Large intestine (tissue), 3 donors: Measurements from ENCODE around the gene INTS7. TPM values are rescaled to one million over a fixed set of nuclear protein-coding genes. Genes with fewer than 3 reads are reported as not detected.

Experiments
- DNase-seq, 2 donors: peaks; one replicate each; pipeline versions ENCODE4 v3.0.0 to v3.0.0-alpha.2; 2013
- H3K27ac ChIP-seq: one replicate; pipeline ENCODE4 v1.5.1; 2013; ENCODE audit warnings: low read length
- H3K27me3 ChIP-seq: 2 replicates; pipeline ENCODE4 v1.6.1; 2013; ENCODE audit warnings: low read length; ENCODE audit not compliant: control insufficient read depth, insufficient read depth
- H3K36me3 ChIP-seq: 2 replicates; pipeline ENCODE4 v1.6.1; 2013; ENCODE audit warnings: low read length; ENCODE audit not compliant: control insufficient read depth, insufficient read depth
- H3K4me1 ChIP-seq: one replicate; pipeline ENCODE4 v1.6.1; 2013; ENCODE audit warnings: low read length; ENCODE audit not compliant: control insufficient read depth, insufficient read depth
- H3K4me3 ChIP-seq: one replicate; pipeline ENCODE4 v1.5.1; 2013; ENCODE audit warnings: low read length
- H3K9me3 ChIP-seq: one replicate; pipeline ENCODE4 v1.6.1; 2013; ENCODE audit warnings: mild to moderate bottlenecking, low read depth, low read length, moderate library complexity; ENCODE audit not compliant: control insufficient read depth
- WGBS: methylation state at CpG from one replicate; pipeline ENCODE4 v1.1.5; 2013; ENCODE audit warnings: low lambda C conversion rate; ENCODE audit not compliant: insufficient coverage; 5-methylcytosine and 5-hydroxymethylcytosine counted together
- polyA plus RNA-seq: library from polyadenylated mRNA; unstranded; fragments of 120-200 nt; gene quantifications from one replicate; pipeline ENCODE4 v1.2.1, GENCODE V29; 2013

The INTS7 gene
- polyA plus RNA-seq, 1 donor, result 16.1 TPM

DNA sequence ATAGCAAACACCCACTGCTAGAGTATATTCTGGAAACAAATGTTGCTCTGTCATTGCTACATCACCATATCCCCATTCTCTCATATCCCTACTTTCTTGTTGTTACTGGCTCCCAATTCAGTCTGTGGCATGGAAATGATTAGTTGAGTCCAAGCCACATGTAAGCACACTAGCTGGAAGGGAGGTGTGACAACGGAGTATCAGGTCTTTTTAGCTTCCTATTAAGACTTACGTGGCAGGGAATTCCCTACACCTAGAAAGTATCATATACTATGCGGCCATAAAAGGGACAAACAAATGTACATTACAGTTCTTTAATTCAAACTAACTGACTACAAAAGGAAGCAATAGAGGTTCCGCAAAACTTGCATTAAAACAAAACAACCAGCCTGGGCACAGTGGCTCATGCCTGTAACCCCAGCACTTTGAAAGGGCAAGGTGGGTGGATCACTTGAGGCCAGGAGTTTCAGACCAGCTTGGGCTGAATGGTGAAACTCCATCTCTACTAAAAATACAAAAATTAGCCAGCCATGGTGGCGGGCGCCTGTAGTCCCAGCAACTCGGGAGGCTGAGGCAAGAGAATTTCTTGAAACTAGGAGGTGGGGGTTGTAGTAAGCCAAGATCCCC is 48.6 kb downstream of the INTS7 start:
- Histone ChIP-seq H3K27me3 (no peaks in the 10 kb centered on the region), H3K9me3 (no peaks in the 10 kb centered on the region), H3K4me1 (peaks cover 6% of the 10 kb centered on the region), H3K36me3 (peaks cover 6% of the 10 kb centered on the region), H3K27ac (no peak overlapping the region), H3K4me3 (no peak overlapping the region)
- DNase-seq, result no peak
- WGBS, result 80% methylated on average over 1 of the region's 7 CpGs

- no CpG with 5 or more reads among the region's 4 CpGs for WGBS
These were observed 49.6 kb downstream of the INTS7 start for GRCh38 chr1:211985556-211986264.

DNA sequence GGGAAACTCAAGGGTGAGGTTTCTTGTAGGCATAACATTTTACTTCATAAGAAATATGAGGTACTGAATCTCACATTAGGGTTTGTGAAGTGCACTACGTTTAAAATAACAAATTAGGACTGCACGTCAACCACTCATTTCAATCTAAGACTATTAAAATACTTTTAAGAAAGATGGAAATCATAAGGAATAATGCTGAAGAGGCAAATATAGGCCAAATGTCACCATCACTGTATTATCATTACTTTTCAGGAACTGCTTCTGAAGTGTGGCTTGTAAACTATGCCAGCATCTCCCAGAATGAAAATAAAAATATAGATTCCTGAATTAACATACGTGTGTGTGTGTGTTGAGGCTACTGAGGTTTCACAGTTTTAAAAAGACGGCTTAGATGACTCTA is 56.8 kb downstream of the INTS7 start:
- Histone ChIP-seq H3K4me1 (no peaks in the 10 kb centered on the region), H3K36me3 (peaks cover 37% of the 10 kb centered on the region), H3K4me3 (no peak overlapping the region), H3K9me3 (no peaks in the 10 kb centered on the region), H3K27ac (no peak overlapping the region), H3K27me3 (no peaks in the 10 kb centered on the region)
- whole genome bisulfite sequencing, result 100% methylated on average over 2 of the region's 4 CpGs
- DNase-seq, result no peak

More at GRCh38 chr1:211985556-211986264, 49.6 kb downstream of the INTS7 start:
- Histone ChIP-seq H3K9me3 (no peaks in the 10 kb centered on the region), H3K4me3 (no peak overlapping the region), H3K27me3 (no peaks in the 10 kb centered on the region), H3K4me1 (peaks cover 6% of the 10 kb centered on the region), H3K36me3 (peaks cover 7% of the 10 kb centered on the region), H3K27ac (peak overlapping the region; percentile 76)
- DNase-seq, result peak; percentile 55 to 82

- no peaks in the 10 kb centered on the region for H3K9me3 ChIP-seq
- 89% methylated on average over 3 of the region's 3 CpGs for WGBS
- H3K27me3 ChIP-seq, result no peaks in the 10 kb centered on the region
- H3K36me3 ChIP-seq, result peaks cover 34% of the 10 kb centered on the region
- no peak for DNase-seq
- no peak overlapping the region for H3K27ac ChIP-seq
- H3K4me1 ChIP-seq, result no peaks in the 10 kb centered on the region
- H3K4me3 ChIP-seq, result no peak overlapping the region
These were observed 60.0 kb downstream of the INTS7 start for GRCh38 chr1:211975152-211975941.

DNA sequence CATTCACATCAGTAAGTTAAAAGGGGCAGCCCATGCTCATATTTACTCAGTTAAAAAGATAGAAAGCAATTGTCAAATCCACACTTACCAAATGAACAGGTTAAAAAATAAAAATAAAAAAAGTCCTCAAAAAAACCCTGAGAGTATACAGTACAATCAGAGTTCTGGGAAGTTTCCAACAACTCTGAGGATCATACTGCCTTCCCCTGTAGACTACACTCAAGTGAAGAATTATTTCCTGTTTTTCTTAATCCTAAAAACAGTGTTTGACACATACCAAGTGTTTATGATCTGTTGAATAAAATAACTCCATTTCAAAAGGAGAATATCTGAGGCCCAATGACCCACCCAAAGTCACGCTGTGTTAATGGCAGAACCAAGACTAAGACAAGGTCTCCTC is 61.8 kb downstream of the INTS7 start:
- Histone ChIP-seq H3K36me3 (peaks cover 18% of the 10 kb centered on the region), H3K4me3 (no peak overlapping the region), H3K27me3 (no peaks in the 10 kb centered on the region), H3K27ac (no peak overlapping the region), H3K4me1 (no peaks in the 10 kb centered on the region), H3K9me3 (no peaks in the 10 kb centered on the region)
- no CpG with 5 or more reads among the region's 1 CpG for WGBS
- no peak for DNase-seq

- Histone ChIP-seq H3K9me3 (no peaks in the 10 kb centered on the region), H3K27me3 (no peaks in the 10 kb centered on the region), H3K27ac (no peak overlapping the region), H3K4me1 (no peaks in the 10 kb centered on the region), H3K36me3 (peaks cover 15% of the 10 kb centered on the region), H3K4me3 (no peak overlapping the region)
- no peak for DNase-seq
- whole genome bisulfite sequencing, result 100% methylated on average over 1 of the region's 4 CpGs
These were observed 67.0 kb downstream of the INTS7 start for GRCh38 chr1:211968200-211968834.

GRCh38 chr1:211967704-211968103 is 67.7 kb downstream of the INTS7 start:
- Histone ChIP-seq H3K27ac (no peak overlapping the region), H3K27me3 (no peaks in the 10 kb centered on the region), H3K4me1 (no peaks in the 10 kb centered on the region), H3K36me3 (peaks cover 15% of the 10 kb centered on the region), H3K9me3 (no peaks in the 10 kb centered on the region), H3K4me3 (no peak overlapping the region)
- no peak for DNase-seq
- WGBS, result no CpG with 5 or more reads among the region's 3 CpGs

DNA sequence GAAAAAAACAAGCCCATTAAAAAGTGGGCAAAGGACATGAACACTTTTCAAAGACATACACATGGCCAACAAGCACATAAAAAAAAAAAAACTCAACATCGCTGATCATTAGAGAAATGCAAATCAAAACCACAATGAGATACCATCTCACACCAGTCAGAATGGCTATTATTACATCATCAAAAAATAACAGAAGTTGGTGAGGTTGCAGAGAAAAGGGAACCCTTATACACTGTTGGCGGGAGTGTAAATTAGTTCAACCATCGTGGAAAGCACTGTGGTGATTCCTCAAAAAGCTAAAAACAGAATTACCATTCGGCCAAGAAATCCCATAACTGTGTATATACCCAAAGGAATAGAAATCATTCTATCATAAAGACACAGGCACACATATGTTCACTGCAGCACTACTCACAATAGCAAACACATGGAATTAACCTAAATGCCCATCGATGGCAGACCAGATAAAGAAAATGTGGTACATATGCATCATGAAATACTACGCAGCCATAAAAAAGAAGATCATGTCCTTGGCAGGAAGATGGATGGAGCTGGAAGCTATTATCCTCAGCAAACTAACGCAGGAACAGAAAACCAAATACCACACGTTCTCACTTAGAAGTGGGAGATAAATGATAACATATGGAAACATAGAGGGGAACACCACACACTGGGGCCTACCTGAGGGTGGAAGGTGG is 70.1 kb downstream of the INTS7 start:
- Histone ChIP-seq H3K27me3 (no peaks in the 10 kb centered on the region), H3K4me3 (no peak overlapping the region), H3K4me1 (no peaks in the 10 kb centered on the region), H3K27ac (no peak overlapping the region), H3K9me3 (no peaks in the 10 kb centered on the region), H3K36me3 (peaks cover 16% of the 10 kb centered on the region)
- WGBS, result 100% methylated on average over 1 of the region's 8 CpGs
- DNase-seq, result no peak

GRCh38 chr1:211959680-211960079 is 75.7 kb downstream of the INTS7 start:
- H3K9me3 ChIP-seq, result no peaks in the 10 kb centered on the region
- H3K4me1 ChIP-seq, result no peaks in the 10 kb centered on the region
- whole genome bisulfite sequencing, result no CpG with 5 or more reads among the region's 11 CpGs
- H3K4me3 ChIP-seq, result no peak overlapping the region
- no peak for DNase-seq
- peaks cover 16% of the 10 kb centered on the region for H3K36me3 ChIP-seq
- no peaks in the 10 kb centered on the region for H3K27me3 ChIP-seq
- no peak overlapping the region for H3K27ac ChIP-seq

GRCh38 chr1:211959221-211959620 is 76.1 kb downstream of the INTS7 start:
- H3K4me1 ChIP-seq, result no peaks in the 10 kb centered on the region
- H3K4me3 ChIP-seq, result no peak overlapping the region
- WGBS, result no CpG with 5 or more reads among the region's 8 CpGs
- no peak overlapping the region for H3K27ac ChIP-seq
- no peak for DNase-seq
- H3K36me3 ChIP-seq, result peaks cover 16% of the 10 kb centered on the region
- H3K9me3 ChIP-seq, result no peaks in the 10 kb centered on the region
- no peaks in the 10 kb centered on the region for H3K27me3 ChIP-seq
